HL-60 (cell line): Measurements from ENCODE around the gene AP1S3.

Experiments
- DNase-seq, 2 experiments: peaks; one replicate each; pipeline ENCODE4 v3.0.0-alpha.2; 2010 to 2020; ENCODE audit warnings: low read depth in 1 of 2, low spot score in 1 of 2
- H3K27ac ChIP-seq: fragments of 250-450 bp; sonication (Bioruptor Pico); replicated peaks from 2 replicates; pipeline ENCODE4 v1.5.1; 2020; ENCODE audit warnings: mild to moderate bottlenecking, moderate library complexity
- H3K27me3 ChIP-seq: fragments of 250-450 bp; sonication (Bioruptor Pico); 2 replicates; pipeline ENCODE4 v1.5.1; 2021; ENCODE audit warnings: mild to moderate bottlenecking, moderate library complexity; ENCODE audit not compliant: insufficient read depth, poor library complexity, severe bottlenecking
- H3K4me3 ChIP-seq: replicated peaks from 2 replicates; pipeline ENCODE4 v1.5.1; 2011; ENCODE audit warnings: mild to moderate bottlenecking, control low read depth, low read length; ENCODE audit not compliant: insufficient read depth
- CTCF ChIP-seq: IDR thresholded peaks from one replicate; pipeline ENCODE4 v1.5.1; 2011; ENCODE audit warnings: low read length, control low read depth, inconsistent platforms; ENCODE audit not compliant: insufficient read depth
- GABPA ChIP-seq: IDR thresholded peaks from 2 replicates; pipeline ENCODE4 v1.6.1; 2012; ENCODE audit warnings: low read depth
- POLR2AphosphoS5 ChIP-seq: IDR thresholded peaks from 2 replicates; pipeline ENCODE4 v1.6.1; 2012; ENCODE audit warnings: low read depth
- REST ChIP-seq: IDR thresholded peaks from 2 replicates; pipeline ENCODE4 v1.6.1; 2012; ENCODE audit warnings: low read depth; ENCODE audit not compliant: insufficient replicate concordance
- SPI1 ChIP-seq: IDR thresholded peaks from 2 replicates; pipeline ENCODE4 v1.6.1; 2012; ENCODE audit warnings: low read depth, mild to moderate bottlenecking, borderline replicate concordance
- long read RNA-seq: library from polyadenylated mRNA; unstranded; transcript quantifications from one replicate; pipeline ENCODE4 v2.0.0, GENCODE V29; 2020

The AP1S3 gene
- long read RNA-seq, partial matches to known transcripts = 0 of 1 reads
- long read RNA-seq, other reads (novel, unspliced or antisense) = 1 of 1 reads

- Histone ChIP-seq H3K27ac (peak within 1 kb of the TSS; percentile 25; the same call in 1 of the 2 replicates), H3K4me3 (peak within 1 kb of the TSS; percentile 86), H3K27me3 (no peaks in the 10 kb centered on the region)
- DNase-seq = peak; percentile 55 to 62
- no peak for TF ChIP-seq SPI1
- TF ChIP-seq GABPA = no peak
- TF ChIP-seq POLR2AphosphoS5 = no peak
- TF ChIP-seq REST = no peak
- no peak for TF ChIP-seq CTCF
These were observed at the start of gene AP1S3 for GRCh38 chr2:223837287-223838061. Gene AP1S3 (minus strand): TSS chr2:223837582. CDS start chr2:223837450, 132 bp downstream.

GRCh38 chr2:223887127-223887526 is 49.7 kb upstream of the AP1S3 start:
- H3K27me3 ChIP-seq = no peaks in the 10 kb centered on the region
- peak overlapping the region; percentile 35 for H3K27ac ChIP-seq
- no peak overlapping the region for H3K4me3 ChIP-seq
- TF ChIP-seq CTCF = no peak
- TF ChIP-seq SPI1 = no peak
- no peak for TF ChIP-seq POLR2AphosphoS5
- TF ChIP-seq REST = no peak
- TF ChIP-seq GABPA = no peak
- DNase-seq = peak in 1 of 2 experiments; percentile 41

GRCh38 chr2:223886726-223887125 is 49.3 kb upstream of the AP1S3 start:
- Histone ChIP-seq H3K27me3 (no peaks in the 10 kb centered on the region), H3K27ac (peak overlapping the region; percentile 35), H3K4me3 (no peak overlapping the region)
- no peak for DNase-seq
- TF ChIP-seq SPI1 (no peak), POLR2AphosphoS5 (no peak), CTCF (no peak), GABPA (no peak), REST (no peak)
